ENCODE results near the gene CAPZA3.
"Not testable (repeated sequence)": the region's sequence is repeated elsewhere in the genome, so short reads cannot be mapped to it uniquely, and the experiment has no call there.

The CAPZA3 gene, protein sequence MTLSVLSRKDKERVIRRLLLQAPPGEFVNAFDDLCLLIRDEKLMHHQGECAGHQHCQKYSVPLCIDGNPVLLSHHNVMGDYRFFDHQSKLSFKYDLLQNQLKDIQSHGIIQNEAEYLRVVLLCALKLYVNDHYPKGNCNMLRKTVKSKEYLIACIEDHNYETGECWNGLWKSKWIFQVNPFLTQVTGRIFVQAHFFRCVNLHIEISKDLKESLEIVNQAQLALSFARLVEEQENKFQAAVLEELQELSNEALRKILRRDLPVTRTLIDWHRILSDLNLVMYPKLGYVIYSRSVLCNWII

DNA sequence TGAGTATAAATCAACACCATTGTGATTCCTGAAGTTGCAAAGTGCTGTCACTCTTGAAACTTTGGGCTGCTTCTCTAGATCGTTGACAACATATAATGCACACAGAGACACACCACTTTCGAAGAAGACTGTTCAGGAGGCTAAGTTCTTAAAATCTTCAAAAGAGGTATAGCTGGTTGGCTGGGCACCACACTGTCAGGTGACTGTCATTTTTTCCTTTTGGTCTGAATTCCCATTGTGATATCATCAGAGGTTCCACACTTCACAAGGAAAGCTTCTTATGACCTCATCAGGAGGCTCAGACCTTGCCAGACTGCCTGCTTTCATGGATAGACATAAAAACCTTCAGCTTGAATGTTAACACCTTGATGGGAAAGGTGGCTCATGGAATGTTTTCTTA is at the start of gene CAPZA3, which contains the start of gene PLCZ1:
Gene CAPZA3 (plus strand): TSS at position 301 of the 400 bp plus-strand sequence. CDS start 150 bp downstream, outside the sequence.
Gene PLCZ1 (minus strand): TSS at position 194 of the 400 bp plus-strand sequence. CDS start 641 bp downstream, outside the sequence.
- no peak for DNase-seq

DNA sequence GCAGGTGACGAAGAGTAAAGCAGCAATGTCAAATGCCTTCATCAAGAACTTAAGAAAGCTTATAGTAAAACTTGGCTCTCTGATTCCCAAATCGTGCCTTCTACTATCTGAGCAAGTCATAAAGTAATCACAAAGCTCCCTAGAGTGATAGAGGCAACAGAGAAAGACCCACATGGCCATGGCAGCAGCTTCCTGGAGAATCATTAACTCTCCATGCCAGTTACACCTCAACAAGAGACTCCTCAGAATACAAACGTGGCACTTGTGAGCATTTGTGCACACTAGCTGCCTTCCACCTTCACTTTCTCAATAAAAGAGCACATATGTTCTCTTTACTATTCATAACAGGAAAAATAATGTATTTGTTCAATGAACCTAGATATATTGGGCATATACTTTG is 48.1 kb upstream of the CAPZA3 start:
- no peak for DNase-seq

DNA sequence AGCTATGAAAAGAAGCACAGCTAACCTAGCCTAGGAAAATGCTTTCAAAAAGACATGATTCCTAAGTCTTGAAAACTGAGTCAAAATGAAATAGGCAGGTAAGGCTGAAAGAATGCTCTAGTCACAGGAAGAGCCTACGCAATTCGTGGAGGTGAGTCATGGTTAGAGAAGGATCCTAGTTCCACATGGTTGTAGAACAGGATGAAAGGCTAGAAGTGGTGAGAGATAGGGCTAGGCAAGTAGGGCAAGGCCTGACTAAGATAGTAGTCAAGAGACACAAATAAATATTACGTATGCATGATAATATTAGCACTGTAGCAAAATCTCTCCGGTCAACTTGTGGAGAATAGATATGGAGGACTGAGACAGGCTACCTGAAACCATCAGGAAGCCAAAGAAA is 47.3 kb upstream of the CAPZA3 start:
- DNase-seq, result no peak

DNA sequence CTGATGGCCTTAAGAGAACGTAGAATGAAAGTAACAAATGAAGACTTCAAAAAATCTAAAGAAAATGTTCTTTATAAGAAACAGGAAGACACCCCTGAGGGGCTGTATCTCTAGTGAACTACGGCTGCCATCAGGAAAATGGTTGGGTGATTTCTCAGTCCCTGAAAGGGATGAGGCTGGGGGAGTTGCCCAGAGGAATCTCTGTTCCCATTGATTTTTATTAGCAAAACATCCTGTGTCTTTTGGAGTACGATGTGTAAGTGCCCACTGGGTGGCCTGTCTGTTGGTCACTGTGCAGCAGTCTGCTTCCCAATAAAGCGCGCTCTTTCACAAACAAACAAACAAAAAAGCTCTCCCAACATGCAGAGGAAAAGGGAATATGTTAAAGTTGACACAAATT is 43.9 kb upstream of the CAPZA3 start:
- DNase-seq, result not testable (repeated sequence)

DNA sequence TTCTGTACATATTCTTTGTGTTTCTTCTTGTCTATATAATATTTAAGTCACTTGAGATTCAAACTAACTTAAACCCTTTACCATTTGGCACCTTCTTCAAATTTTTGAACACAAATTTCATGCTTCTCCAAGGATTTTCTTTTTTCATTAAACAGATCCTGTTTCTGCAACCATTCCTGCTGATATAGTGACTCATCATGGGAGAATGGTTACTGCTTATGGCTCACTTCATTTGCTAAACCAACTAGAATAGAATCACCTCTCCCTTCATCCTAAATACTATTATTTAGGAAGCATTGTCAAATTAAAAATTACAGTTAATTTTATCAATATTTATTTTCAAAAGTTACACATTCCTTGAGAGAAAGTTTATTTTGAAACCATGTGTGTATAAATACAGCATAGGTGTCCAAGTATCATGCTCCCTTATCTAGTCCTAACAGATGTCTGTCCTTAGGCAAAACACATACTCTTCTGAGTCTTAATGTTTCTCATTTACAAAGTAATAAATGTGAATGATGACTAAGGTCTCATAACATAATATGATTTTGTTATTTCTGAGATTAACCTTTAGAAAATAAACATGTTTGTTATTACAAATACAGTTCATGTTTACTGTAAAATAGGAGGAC is 40.8 kb upstream of the CAPZA3 start:
- no peak for DNase-seq

DNA sequence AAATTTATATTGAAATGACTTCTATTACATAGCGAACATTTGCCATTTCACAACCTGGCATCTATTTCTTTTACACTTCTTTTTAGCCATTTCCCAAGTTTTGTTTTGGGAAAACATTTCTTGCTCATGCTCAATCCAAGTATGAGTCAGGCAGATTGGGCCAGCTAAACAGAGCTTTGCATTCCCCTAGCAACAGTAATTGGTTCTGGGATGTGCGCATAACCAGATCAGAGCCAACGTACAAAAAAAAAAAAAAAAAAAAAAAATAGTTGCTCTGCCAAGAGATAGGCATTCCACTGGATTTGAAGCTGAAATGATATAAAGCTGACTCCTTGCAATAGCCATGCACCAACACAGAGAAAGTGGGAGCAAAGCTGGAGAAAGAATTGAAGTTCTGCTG is 37.6 kb upstream of the CAPZA3 start:
- DNase-seq, result no peak

DNA sequence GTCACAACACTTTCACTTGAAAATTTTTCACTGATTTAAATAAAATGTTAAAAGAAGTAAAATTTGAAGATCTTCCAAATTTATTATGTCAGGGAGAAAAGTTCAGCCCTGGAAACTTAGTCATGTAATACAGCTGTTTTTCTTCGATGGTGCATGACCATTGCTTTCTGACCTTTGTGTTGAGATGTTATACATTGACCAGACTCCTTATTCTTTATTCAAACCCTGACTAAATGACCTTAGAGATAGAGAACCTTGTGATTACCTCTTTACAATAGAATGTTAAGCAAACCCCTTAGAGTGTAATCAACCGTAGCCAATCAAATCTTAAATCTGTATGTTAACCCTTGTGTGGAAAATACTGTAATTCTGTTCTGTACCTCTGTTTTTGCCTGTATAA is 34.6 kb upstream of the CAPZA3 start:
- DNase-seq, result no peak

DNA sequence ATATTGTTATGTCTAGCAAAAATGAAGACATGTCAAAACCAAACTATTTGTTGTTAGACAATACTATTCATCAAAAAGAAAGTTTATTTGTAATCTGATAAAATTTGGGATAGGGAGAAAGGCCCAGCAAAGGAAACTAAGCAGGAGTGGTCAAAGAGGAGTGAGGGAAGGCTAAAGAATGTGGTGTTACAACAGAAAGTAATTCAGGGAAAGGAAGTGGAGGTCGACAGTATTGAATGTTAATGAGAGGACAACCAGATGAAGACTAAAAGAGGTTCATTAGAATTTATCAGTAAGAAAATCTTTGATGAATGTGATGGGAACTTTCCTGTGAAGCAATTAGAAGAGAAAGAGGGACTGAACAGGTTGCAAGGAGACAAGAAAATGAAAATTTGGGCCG is 34.0 kb upstream of the CAPZA3 start:
- DNase-seq, result no peak

DNA sequence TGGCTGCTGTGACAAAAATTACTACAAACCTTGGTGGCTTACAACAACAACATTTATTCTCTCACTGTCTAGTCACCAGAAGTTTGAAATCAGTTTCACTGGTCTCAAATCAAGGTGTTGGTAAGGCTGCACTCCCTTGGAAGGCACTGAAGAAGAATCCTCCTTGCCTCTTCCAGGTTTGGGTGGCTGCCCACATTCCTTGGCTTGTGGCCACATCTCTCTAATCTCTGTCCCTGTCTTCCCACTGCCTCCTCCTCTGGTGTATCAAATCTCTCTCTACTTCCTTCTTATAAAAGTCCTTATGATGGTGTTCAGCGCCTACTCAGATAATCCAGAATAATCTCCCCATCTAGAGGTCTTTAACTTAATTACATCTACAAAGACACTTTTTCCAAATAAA is 31.1 kb upstream of the CAPZA3 start:
- DNase-seq, result no peak

DNA sequence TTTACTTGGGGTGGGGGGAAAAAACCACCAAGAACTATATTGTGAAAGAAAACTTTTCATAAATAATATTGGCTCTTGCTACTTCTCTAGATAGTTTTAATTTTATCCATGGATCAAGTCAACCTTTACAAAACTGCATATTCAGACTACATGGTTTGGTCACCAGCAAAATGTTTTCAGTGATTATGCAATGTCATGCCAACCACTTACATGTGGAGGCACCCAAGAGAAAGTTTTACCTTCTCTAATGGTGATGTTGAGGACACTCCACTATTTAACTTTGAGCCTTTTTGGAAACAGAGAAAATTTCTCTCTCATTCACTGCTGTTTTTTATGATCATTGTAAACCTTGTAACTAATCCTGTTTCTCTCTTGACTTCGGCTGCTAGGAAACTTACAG is 21.7 kb upstream of the CAPZA3 start:
- DNase-seq, result no peak

DNA sequence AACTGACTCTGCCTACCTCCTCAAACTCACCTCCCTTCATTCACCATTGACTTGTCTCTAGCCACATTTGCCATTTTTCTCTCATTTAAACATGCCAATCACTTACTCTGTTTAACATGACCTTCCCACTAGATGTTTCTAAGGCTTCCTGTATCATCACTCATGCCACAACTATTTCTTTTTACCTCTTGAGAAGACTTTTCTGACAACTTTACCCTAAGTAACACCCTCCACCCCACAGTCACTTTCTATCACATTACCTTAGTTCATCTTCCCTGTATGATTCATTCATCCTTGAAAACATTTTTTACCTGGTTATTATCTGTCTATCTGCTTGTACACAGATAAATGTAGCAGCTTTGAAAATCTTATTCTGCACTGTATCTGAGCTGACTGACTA is 19.5 kb upstream of the CAPZA3 start:
- no peak for DNase-seq

DNA sequence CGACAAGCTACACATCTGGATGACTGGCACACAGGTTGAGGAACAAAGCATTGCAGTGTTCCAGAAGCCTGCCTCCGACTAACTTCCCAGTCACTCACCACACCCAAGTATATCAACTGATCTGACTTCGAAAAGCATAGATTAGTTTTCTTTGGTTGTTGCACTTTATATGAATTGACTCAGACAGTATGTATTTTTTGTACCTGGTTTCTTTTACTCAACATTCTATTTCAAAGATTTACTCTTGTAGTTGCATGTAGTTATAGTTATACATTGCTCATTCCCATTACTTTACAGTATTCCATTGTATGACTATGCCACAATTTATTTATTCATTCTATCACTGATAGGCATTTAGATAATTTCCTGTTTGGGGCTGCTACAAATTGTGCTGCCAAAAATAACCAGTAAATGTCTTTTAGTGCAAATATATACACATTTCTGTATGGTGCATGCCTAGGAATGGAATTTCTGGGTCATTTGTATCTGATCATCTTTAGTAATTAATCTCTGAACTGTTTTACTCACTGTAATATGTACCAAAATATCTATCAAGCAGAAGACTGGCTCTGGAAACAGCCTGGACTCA is 17.9 kb upstream of the CAPZA3 start:
- no peak for DNase-seq

DNA sequence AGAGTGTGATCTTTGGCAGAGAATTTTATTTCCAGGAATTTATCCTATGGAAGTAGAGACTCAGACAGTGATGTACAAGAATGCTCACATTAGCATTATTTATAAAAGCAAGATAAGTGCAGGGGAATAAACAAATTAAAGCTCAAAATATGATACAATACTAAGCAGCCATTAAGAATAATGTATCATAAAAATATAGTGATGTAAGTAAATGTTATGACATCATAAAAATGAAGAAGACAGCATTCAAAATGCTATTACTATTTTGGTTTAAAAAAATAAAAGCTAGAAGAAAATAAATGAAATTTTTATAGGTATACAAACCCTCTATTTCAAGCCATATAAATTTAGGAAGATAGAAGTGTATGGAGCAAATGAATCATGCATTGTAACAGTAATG is 17.2 kb upstream of the CAPZA3 start:
- DNase-seq, result no peak

DNA sequence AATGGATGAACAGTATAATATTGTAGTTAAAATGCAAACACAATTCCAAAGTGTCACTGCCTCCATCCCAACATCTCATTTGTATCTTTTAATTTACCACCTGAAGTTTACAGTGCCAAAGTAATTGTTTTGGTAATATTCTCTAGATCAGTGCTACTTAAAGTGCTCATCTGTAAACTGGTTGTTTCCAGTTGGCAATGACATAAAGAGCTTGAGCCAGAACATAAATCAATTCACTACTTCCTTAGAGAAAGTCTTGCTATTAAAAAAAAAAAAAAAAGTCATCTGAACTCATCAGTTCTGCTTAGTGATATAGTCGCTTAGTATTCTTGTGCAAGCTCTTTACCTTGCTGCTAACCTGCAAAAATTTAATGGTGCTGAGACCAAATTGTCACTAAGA is 16.5 kb upstream of the CAPZA3 start:
- no peak for DNase-seq

DNA sequence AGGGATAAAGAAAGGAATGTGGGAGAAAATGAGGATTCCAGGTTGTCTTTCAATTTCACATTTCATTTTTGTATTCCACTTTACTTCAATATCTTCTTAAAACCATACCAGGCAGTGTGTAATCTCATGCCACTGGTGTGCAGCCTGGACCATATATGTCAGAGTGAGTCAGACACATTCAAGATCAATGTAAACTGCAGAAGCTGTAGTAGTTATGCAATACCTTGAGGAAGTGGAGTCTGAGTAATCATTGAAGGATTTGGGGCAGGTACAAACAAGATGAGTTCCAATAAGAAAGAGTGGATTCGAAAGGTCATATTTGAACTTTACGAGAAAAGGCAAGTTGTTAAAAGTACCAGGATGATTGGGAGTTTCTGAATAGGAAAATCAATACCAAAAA is 14.2 kb upstream of the CAPZA3 start:
- DNase-seq, result no peak

DNA sequence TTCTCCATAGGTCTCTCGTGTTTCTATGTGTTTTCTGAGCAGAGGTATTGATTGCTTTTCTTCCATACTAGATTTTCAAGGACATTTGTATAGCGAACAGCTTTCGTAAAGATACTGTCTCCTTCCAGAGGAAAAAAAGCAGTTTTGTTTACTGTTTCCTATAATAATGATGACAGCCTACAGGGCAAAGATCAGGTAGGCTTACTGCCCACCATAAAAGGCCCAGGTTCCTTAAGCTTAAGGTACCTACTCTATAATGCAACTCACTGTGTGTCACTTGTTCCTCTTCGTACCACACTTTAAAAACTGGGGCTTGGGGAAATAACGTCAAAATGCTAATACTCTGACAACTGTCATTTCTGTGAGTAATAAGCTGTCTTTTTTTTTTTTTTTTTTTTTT is 6.8 kb upstream of the CAPZA3 start:
- DNase-seq, result no peak

DNA sequence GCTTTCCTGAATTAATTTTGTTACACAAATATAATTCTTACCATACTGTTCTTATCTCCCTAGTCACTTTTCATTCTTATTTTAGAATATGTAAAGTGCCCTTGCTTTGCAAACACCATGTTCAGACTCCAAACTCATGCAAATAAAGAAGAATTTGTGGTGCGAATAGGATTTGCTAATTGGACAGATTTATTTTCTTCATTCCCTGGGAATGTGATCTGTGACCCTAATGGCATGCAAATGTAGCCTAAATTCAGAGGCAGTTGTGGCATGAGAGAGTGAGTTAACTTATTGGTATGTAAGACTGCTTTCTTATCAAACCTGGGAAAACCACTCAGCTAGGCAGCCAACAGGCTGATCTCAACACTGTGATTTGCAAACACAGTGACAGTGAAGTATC is 10.0 kb downstream of the CAPZA3 start:
- no peak for DNase-seq

DNA sequence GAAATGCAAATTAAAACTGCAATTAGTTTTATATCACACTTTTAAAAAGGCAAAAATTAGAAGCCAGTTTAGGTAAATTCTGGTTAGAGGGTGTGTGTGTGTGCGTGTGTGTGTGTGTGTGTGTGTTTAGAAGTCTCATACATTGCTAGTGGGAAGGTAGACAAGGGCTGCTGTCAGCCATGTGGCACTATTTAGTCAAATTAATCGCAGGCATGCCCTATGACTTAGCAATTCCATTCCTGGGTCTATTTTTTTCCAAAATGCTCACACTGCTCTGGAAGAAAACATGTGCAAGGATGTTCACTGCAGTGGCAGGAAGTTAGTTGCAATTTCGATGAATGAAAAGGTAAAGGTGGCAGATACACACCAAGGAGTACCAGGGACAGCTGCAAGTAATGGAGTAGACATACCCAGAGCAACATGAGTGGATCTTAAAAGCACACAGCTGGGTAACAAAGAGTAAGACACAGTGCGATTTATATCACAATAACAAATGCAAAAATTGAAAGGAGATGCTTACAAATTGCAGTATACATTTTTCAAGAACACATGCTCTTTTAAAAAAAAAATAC is 11.6 kb downstream of the CAPZA3 start:
- no peak for DNase-seq

DNA sequence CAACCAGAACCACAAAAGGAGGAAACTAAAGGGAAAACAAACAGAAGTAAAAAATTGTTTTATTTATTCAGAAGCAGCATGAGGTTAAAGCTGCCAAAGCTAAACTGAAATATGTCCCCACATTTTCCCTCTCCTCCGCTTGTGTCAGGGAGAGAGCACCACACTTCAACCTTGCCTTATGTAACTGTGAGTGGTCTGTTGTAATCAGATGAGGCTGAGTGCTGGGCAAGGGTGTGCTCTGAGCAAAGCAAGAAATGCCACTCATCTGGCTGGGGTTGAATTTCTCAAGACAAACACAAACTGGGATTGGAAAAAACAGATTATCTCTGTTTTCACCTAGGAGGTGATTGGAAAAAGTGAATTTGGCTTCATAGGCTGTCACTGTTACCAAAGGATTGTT is 12.2 kb downstream of the CAPZA3 start:
- no peak for DNase-seq

DNA sequence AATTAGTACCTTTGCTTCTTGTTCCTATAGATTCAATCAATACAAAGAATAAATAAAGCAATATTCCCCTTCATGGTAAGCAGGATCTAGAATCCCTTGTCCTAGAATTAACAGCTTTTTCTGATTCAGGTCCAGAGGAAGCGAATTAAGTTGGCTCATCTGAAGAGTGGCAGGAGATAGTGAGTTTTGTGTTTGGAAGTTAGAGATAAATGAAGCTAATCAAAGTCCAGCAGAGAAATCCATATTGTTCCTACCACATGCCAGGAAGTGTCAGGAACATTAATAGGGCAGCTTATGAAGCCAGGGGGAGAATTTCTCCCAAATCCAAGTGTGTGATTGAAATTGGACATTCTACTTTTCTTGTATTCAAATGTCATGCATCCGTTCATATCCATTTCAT is 13.9 kb downstream of the CAPZA3 start:
- no peak for DNase-seq

DNA sequence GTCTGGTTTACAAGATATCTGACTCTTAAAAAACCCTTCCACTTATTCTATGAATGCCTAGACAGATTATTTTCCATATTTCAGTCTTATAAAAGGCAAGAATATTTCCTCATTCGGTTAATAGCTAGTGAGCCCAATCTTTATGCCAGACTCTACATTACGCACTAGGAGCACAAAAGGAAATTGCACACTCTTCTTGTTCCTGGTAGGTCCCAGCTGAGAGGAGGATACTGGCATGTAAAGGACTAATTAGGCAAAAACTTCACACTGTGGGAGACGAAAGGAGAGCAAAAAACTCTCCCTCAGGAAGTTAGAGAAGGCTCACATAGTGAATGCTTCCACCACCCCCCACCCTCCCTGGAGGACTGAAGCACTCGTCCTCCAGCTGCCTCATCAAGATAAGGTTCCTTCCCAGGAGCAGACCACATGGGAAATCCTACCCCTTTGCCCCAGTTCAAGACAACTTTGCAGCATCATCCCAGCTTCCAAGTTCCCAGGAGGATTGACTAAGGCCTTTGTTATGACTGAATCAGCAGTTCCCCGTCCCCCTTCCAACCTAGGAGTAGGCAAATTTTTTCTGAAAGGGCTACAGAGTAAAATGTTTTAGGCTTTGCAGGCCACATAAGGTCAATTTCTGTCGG is 14.5 kb downstream of the CAPZA3 start:
- DNase-seq, result no peak

DNA sequence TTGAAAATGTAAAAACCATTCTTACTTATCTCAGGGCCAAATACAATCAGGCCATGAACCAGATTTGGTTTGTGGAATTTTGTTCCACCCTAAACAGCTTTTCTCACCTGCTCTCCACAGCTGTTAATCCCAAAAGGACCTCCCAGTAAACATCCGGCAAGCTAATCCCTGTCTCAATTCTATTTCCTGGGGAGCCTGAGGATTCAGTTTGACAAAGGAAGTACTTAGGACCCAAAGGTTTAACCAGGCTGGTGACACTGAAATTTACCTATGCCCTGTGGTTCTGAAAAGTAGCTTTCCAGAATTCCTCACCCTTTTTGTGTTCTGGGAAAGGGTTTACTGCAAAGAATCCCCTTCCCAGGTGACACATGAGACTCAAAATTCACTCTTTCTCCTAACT is 15.0 kb downstream of the CAPZA3 start:
- DNase-seq, result no peak

DNA sequence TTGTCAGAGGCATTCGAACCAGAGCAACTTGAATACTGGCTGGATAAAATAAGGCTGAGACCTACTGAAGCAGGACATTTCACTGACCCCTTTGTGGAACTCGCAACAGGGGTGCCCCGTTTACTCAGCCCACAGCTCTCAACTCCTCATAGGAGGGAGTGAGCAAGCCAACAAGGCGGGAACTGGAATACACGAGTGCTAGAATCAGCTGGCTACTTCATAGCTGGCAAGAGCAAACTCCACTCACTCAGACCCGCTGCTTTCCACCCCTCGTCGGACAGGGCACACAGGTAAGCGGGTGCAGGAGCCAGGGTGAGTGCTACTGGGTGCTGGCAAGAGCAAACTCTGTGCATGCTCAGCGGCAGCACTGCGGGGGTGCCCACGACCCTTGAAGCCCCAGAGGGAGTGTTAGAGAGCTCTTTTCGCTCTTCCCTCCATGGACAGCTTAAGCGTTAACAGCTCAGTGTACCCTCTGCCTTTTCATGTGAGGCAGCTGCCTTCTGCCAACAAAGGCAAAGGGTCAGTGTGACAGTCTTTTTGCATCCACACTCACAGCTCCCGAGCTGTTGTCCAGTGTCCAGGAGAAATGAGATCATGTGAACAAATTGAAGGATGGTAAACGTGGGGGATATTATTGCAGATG is 15.7 kb downstream of the CAPZA3 start:
- no peak for DNase-seq
